Measurements from ENCODE around the gene UPK3A. TPM values are rescaled to one million over a fixed set of nuclear protein-coding genes. Genes with fewer than 3 reads are reported as not detected.

Gene UPK3A
- total RNA-seq, 3 donors from 2014 or later, result not detected

DNA sequence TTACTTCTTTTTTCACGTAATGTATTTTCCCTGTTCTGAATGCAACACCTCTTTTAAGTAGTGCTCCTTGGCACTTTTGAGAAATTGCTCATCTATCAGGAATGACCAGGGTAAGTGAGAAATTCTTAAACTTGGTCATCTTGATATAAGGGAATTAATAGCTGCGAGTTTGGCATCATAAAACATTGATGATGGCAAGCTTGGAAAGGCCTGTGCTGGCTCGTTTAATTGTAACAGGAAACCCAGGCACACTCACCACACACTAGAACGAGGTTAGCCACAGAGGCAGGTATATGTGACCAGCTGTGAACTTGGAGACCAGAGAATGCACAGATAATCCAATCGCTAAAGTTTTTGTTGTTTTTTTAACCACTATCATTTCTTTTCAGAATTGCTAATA is 49.3 kb downstream of the UPK3A start:
- no peak overlapping the region for H3K27ac ChIP-seq
- no peaks in the 10 kb centered on the region for H3K36me3 ChIP-seq
- TF ChIP-seq POLR2AphosphoS5 (IDR thresholded peaks at IDR 0.05) (no peak), POLR2A (IDR thresholded peaks at IDR 0.05) (no peak)
- TF ChIP-seq, protein P1, sequence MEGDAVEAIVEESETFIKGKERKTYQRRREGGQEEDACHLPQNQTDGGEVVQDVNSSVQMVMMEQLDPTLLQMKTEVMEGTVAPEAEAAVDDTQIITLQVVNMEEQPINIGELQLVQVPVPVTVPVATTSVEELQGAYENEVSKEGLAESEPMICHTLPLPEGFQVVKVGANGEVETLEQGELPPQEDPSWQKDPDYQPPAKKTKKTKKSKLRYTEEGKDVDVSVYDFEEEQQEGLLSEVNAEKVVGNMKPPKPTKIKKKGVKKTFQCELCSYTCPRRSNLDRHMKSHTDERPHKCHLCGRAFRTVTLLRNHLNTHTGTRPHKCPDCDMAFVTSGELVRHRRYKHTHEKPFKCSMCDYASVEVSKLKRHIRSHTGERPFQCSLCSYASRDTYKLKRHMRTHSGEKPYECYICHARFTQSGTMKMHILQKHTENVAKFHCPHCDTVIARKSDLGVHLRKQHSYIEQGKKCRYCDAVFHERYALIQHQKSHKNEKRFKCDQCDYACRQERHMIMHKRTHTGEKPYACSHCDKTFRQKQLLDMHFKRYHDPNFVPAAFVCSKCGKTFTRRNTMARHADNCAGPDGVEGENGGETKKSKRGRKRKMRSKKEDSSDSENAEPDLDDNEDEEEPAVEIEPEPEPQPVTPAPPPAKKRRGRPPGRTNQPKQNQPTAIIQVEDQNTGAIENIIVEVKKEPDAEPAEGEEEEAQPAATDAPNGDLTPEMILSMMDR (IDR thresholded peaks at IDR 0.05), result no peak
- H3K9me3 ChIP-seq, result no peaks in the 10 kb centered on the region
- no peak for DNase-seq (ENCODE audit: low spot score in 2 of 2)
- intact Hi-C loops (cut with DNase I; ENCODE audit: low total_unique reads), result no loop called here
- H3K27me3 ChIP-seq, result no peaks in the 10 kb centered on the region
- no peak overlapping the region for H3K4me3 ChIP-seq
- peaks cover 0 to 7% of the 10 kb centered on the region in 2 donors for H3K4me1 ChIP-seq

DNA sequence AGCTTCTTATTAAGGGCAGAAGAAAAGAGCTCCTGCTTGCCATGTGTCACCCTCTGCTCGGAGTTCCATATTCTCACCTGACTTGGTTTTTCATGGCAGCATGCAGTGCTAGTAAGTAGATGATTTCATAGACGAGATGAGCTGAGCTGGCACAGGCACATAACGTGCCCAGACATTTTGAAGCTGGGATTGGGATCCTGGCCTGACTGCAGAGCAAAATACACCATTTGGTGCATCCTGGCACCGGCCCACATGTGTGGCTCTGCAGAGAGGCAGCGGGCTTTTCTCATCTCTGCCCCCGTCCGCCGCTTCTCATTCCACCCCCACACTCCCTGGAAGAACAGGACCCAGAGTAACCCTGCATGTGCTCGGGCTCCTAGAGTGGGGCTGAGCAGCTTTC is 49.8 kb downstream of the UPK3A start:
- Histone ChIP-seq H3K27me3 (no peaks in the 10 kb centered on the region), H3K9me3 (no peaks in the 10 kb centered on the region), H3K27ac (peak overlapping the region; percentile 23 to 40), H3K4me3 (peak overlapping the region in 1 of 3 donors; percentile 11), H3K36me3 (no peaks in the 10 kb centered on the region), H3K4me1 (peaks cover 0 to 7% of the 10 kb centered on the region in 2 donors)
- peak in 1 of 2 donors; percentile 35 for DNase-seq (ENCODE audit: low spot score in 2 of 2)
- TF ChIP-seq POLR2AphosphoS5 (IDR thresholded peaks at IDR 0.05) (no peak), POLR2A (IDR thresholded peaks at IDR 0.05) (no peak)
- intact Hi-C loops (cut with DNase I; ENCODE audit: low total_unique reads), result no loop called here

DNA sequence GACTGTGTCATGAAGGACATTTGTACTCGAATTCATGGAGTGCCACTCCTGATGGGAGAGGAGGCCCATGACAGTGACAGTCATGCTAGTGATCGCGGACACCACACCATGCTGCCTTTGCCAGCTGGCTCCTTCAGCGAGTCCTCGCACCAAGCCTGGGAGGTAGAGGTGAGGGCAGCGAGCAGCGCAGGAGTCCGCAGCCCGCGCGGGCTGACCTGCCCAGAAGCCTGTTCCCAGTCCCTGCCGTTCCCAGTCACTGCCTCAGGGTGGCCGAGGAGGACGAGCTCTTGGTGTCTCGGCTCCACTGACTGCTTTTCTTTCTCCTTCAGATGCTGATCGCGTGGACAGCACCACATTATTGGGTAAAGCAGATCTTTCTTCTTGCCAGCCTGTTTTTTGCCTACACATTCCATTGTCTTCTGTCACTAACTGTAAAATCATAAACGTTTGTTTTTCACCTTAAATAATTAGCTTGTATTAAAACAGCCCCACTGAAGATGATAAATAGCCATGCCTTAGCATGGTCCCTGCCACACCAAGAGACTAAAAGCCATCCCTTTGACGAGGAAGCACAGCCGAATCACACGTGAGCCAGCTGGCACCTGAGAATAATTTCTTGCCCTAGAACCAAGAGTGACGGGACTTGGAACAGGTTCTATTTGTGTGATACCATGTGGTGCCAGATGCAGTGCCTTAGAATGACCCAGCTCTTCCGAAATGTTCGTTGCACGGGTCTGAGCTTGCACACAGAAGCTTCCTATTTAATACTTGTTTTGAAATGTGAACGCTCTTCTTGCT is 50.5 kb downstream of the UPK3A start:
- TF ChIP-seq POLR2A (IDR thresholded peaks at IDR 0.05), result no peak
- TF ChIP-seq, protein P1 (IDR thresholded peaks at IDR 0.05), result peak in 2 of 3 donors; percentile 28 to 42
- Histone ChIP-seq H3K36me3 (no peaks in the 10 kb centered on the region), H3K4me1 (peaks cover 0 to 7% of the 10 kb centered on the region in 2 donors), H3K9me3 (no peaks in the 10 kb centered on the region), H3K27me3 (no peaks in the 10 kb centered on the region), H3K27ac (peak overlapping the region; percentile 23 to 40), H3K4me3 (no peak overlapping the region)
- intact Hi-C loops (cut with DNase I; ENCODE audit: low total_unique reads), result no loop called here
- DNase-seq (ENCODE audit: low spot score in 2 of 2), result peak; percentile 53 to 82

DNA sequence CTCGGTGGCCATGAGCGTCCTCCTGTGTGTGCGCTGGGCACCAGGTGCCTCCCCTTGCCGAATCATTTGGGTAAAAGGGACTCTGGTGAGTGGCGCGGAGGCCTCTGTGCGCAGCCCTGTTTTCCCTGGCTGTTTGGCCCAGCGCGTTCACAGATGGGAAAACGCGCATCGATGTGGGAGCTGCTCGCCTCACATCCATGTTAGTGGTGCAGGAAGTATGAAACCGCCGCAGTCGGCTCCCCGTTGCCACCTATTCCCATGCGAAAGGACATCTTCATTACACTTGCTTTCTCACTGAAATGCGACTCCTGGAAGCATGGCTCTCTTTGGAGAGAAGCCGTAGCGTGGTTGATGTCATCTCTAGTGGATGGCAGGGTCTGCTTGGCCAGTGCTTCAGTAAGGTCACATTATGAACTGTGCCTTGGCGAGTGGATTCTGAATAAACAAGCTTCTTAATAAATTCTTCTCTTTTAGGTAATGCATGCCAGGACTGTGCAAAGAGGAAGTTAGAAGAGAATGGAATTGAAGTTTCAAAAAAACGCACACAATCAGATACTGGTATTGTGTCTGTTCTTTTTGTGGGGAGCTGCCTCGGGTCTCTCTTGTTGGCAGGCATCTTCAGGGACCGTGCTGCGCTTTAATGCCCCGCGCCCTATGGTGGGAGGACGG is 51.2 kb downstream of the UPK3A start:
- DNase-seq (ENCODE audit: low spot score in 2 of 2), result no peak
- peak overlapping the region; percentile 74 to 77 for H3K27ac ChIP-seq

DNA sequence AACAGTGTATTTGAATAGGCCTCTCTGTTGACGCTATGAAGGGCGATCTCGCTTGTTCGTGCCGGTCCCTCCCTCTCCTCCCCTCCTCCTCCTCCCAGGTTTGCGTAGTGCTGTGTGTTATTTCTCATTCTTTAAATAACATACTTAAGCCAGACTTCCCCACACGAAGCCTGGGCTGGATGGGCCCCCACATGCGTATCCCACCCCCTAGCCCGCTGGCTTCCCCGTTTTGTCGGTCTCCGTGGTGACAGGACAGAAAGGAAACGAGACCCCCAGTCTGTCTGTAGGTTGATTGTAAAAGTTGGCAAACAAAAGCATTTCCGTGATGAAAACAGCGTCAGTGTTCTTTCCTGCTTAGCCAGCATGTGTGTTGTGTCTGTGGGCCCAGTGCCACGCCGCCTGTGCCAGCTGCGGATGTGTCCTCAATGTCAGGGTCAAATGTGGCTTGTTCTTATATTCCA is 52.3 kb downstream of the UPK3A start:
- no peaks in the 10 kb centered on the region for H3K27me3 ChIP-seq
- intact Hi-C loops (cut with DNase I; ENCODE audit: low total_unique reads), result no loop called here
- H3K9me3 ChIP-seq, result no peaks in the 10 kb centered on the region
- H3K36me3 ChIP-seq, result no peaks in the 10 kb centered on the region
- peak; percentile 29 to 52 (median 47) for TF ChIP-seq POLR2AphosphoS5 (IDR thresholded peaks at IDR 0.05)
- TF ChIP-seq, protein P1 (IDR thresholded peaks at IDR 0.05), result no peak
- peak; percentile 67 to 79 for DNase-seq (ENCODE audit: low spot score in 2 of 2)
- peak overlapping the region in 1 of 3 donors; percentile 45 for H3K4me3 ChIP-seq
- H3K4me1 ChIP-seq, result peaks cover 0 to 7% of the 10 kb centered on the region in 2 donors
- H3K27ac ChIP-seq, result peak overlapping the region; percentile 74 to 77

More for the DNA sequence above, 51.2 kb downstream of the UPK3A start:
- Histone ChIP-seq H3K27me3 (no peaks in the 10 kb centered on the region), H3K4me3 (no peak overlapping the region), H3K9me3 (no peaks in the 10 kb centered on the region), H3K4me1 (peaks cover 0 to 7% of the 10 kb centered on the region in 2 donors), H3K36me3 (no peaks in the 10 kb centered on the region)
- intact Hi-C loops (cut with DNase I; ENCODE audit: low total_unique reads), result no loop called here
- TF ChIP-seq POLR2AphosphoS5 (IDR thresholded peaks at IDR 0.05), result no peak
- TF ChIP-seq POLR2A (IDR thresholded peaks at IDR 0.05), result no peak
- TF ChIP-seq, protein P1 (IDR thresholded peaks at IDR 0.05), result no peak

All from breast epithelium (tissue), 4 donors.